HEK293 (cell line): ENCODE data around the gene NEK2.
A peak's percentile ranks its signal among the peaks of the same experiment; 100 is the strongest.

ENCODE experiments used
- EGR2 ChIP-seq: fragments of 450-650 bp; formaldehyde crosslinking; IDR thresholded peaks from 2 replicates; pipeline ENCODE4 v1.5.1; 2016; ENCODE audit warnings: low read depth, missing biosample characterization, missing genetic modification characterization
- ELK4 ChIP-seq: IDR thresholded peaks from 2 replicates; pipeline ENCODE4 v1.6.1; 2011; ENCODE audit warnings: mild to moderate bottlenecking, low read depth, low read length, borderline replicate concordance
- GFI1B ChIP-seq: fragments of 450-650 bp; formaldehyde crosslinking; IDR thresholded peaks from 2 replicates; pipeline ENCODE4 v1.5.1; 2016; ENCODE audit warnings: missing biosample characterization, missing genetic modification characterization
- GLIS2 ChIP-seq: fragments of 450-650 bp; formaldehyde crosslinking; IDR thresholded peaks from 2 replicates; pipeline ENCODE4 v1.5.1; 2016; ENCODE audit warnings: missing biosample characterization, missing genetic modification characterization
- HOXA7 ChIP-seq: sonication (generic); formaldehyde crosslinking; IDR thresholded peaks from 2 replicates; pipeline ENCODE4 v1.8.1; 2022; ENCODE audit warnings: missing genetic modification reagents, borderline replicate concordance
- HOXC10 ChIP-seq: sonication (generic); formaldehyde crosslinking; IDR thresholded peaks from 2 replicates; pipeline ENCODE4 v1.8.1; 2023; ENCODE audit warnings: mild to moderate bottlenecking, missing genetic modification reagents
- RBAK ChIP-seq: fragments of 450-650 bp; formaldehyde crosslinking; IDR thresholded peaks from 2 replicates; pipeline ENCODE4 v1.5.1; 2016; ENCODE audit warnings: missing biosample characterization, missing genetic modification characterization
- ZBTB17 ChIP-seq: fragments of 450-650 bp; formaldehyde crosslinking; IDR thresholded peaks from 2 replicates; pipeline ENCODE4 v1.5.1; 2016; ENCODE audit warnings: missing biosample characterization, missing genetic modification characterization
- ZNF112 ChIP-seq: fragments of 450-650 bp; formaldehyde crosslinking; IDR thresholded peaks from 2 replicates; pipeline ENCODE4 v1.5.0; 2017; ENCODE audit warnings: missing biosample characterization, missing genetic modification characterization
- ZNF132 ChIP-seq: fragments of 450-650 bp; formaldehyde crosslinking; IDR thresholded peaks from 2 replicates; pipeline ENCODE4 v1.5.1; 2017; ENCODE audit warnings: missing biosample characterization, missing genetic modification characterization, borderline replicate concordance
- ZNF16 ChIP-seq: fragments of 450-650 bp; formaldehyde crosslinking; IDR thresholded peaks from 2 replicates; pipeline ENCODE4 v1.5.1; 2016; ENCODE audit warnings: low read depth, missing biosample characterization, missing genetic modification characterization
- ZNF2 ChIP-seq: fragments of 450-650 bp; formaldehyde crosslinking; IDR thresholded peaks from 2 replicates; pipeline ENCODE4 v1.5.1; 2016; ENCODE audit warnings: missing biosample characterization, missing genetic modification characterization
- ZNF324 ChIP-seq: fragments of 450-650 bp; formaldehyde crosslinking; IDR thresholded peaks from 2 replicates; pipeline ENCODE4 v1.5.1; 2016; ENCODE audit warnings: missing biosample characterization, missing genetic modification characterization
- ZNF426 ChIP-seq: fragments of 450-650 bp; formaldehyde crosslinking; IDR thresholded peaks from 2 replicates; pipeline ENCODE4 v1.5.1; 2017; ENCODE audit warnings: missing biosample characterization, missing genetic modification characterization, mild to moderate bottlenecking, inconsistent platforms, moderate library complexity
- ZNF433 ChIP-seq: fragments of 450-650 bp; formaldehyde crosslinking; IDR thresholded peaks from 2 replicates; pipeline ENCODE4 v1.5.1; 2016; ENCODE audit warnings: missing biosample characterization, missing genetic modification characterization, low read depth
- ZNF473 ChIP-seq: fragments of 450-650 bp; formaldehyde crosslinking; IDR thresholded peaks from 2 replicates; pipeline ENCODE4 v1.5.1; 2017; ENCODE audit warnings: missing biosample characterization, missing genetic modification characterization
- ZNF48 ChIP-seq: fragments of 450-650 bp; formaldehyde crosslinking; IDR thresholded peaks from 2 replicates; pipeline ENCODE4 v1.5.1; 2016; ENCODE audit warnings: missing biosample characterization, missing genetic modification characterization
- ZNF530 ChIP-seq: fragments of 450-650 bp; formaldehyde crosslinking; IDR thresholded peaks from 2 replicates; pipeline ENCODE4 v1.5.1; 2016; ENCODE audit warnings: low read depth, missing biosample characterization, missing genetic modification characterization
- ZNF585B ChIP-seq: fragments of 450-650 bp; formaldehyde crosslinking; IDR thresholded peaks from 2 replicates; pipeline ENCODE4 v1.5.1; 2016; ENCODE audit warnings: missing biosample characterization, missing genetic modification characterization
- ZNF610 ChIP-seq: fragments of 450-650 bp; formaldehyde crosslinking; IDR thresholded peaks from 2 replicates; pipeline ENCODE4 v1.5.1; 2016; ENCODE audit warnings: missing biosample characterization, missing genetic modification characterization, borderline replicate concordance
- ZNF768 ChIP-seq: fragments of 450-650 bp; formaldehyde crosslinking; IDR thresholded peaks from 2 replicates; pipeline ENCODE4 v1.5.1; 2018; ENCODE audit warnings: missing biosample characterization, mild to moderate bottlenecking, missing genetic modification characterization
- ZNF776 ChIP-seq: fragments of 450-650 bp; formaldehyde crosslinking; IDR thresholded peaks from 2 replicates; pipeline ENCODE4 v1.5.0; 2017; ENCODE audit warnings: missing biosample characterization, missing genetic modification characterization, borderline replicate concordance
- ZNF830 ChIP-seq: fragments of 450-650 bp; IDR thresholded peaks from 2 replicates; pipeline ENCODE4 v1.5.0; 2018; ENCODE audit warnings: missing biosample characterization, missing genetic modification characterization, low read depth, mild to moderate bottlenecking, moderate library complexity
- TF ChIP-seq, protein P1 (sequence below): fragments of 450-650 bp; formaldehyde crosslinking; IDR thresholded peaks from 2 replicates; pipeline ENCODE4 v1.5.1; 2016; ENCODE audit warnings: missing biosample characterization, missing genetic modification characterization, borderline replicate concordance
- TF ChIP-seq, protein P2 (sequence below): fragments of 450-650 bp; formaldehyde crosslinking; IDR thresholded peaks from 2 replicates; pipeline ENCODE4 v1.5.1; 2016; ENCODE audit warnings: missing biosample characterization, missing genetic modification characterization
- TF ChIP-seq, protein P3 (sequence below): fragments of 450-650 bp; formaldehyde crosslinking; IDR thresholded peaks from 2 replicates; pipeline ENCODE4 v1.5.1; 2017; ENCODE audit warnings: missing biosample characterization, missing genetic modification characterization
- TF ChIP-seq, protein P4 (sequence below): sonication (generic); formaldehyde crosslinking; IDR thresholded peaks from 2 replicates; pipeline ENCODE4 v1.8.1; 2022; ENCODE audit warnings: mild to moderate bottlenecking, moderate library complexity, missing genetic modification reagents
- TF ChIP-seq, protein P5 (sequence below): fragments of 450-650 bp; formaldehyde crosslinking; IDR thresholded peaks from 2 replicates; pipeline ENCODE4 v1.5.1; 2016; ENCODE audit warnings: missing biosample characterization, missing genetic modification characterization

NEK2 gene

GRCh38 chr1:211643324-211644212 is 31.9 kb downstream of the NEK2 start (continued):
- TF ChIP-seq GLIS2 (tag by site-specific recombination) (peak; percentile 44; the same call in 1 of the 2 replicates), ZNF585B (tag by site-specific recombination) (no peak), ZNF112 (tag by site-specific recombination) (no peak), RBAK (tag by site-specific recombination) (no peak), ZNF433 (tag by site-specific recombination) (no peak), EGR2 (tag by site-specific recombination) (no peak), ZNF48 (tag by site-specific recombination) (no peak), ZNF2 (tag by site-specific recombination) (0 out of 2 replicates have a peak, but pooled peaks have one; percentile 20), ZNF530 (no peak), ZNF776 (tag by site-specific recombination) (no peak), GFI1B (tag by site-specific recombination) (no peak), ZNF16 (tag by site-specific recombination) (no peak), ZNF132 (tag by site-specific recombination) (no peak), ZNF768 (tag by site-specific recombination) (no peak), ZNF830 (no peak), ZNF610 (no peak), ZNF426 (no peak), HOXC10 (CRISPR knock-in tag) (no peak), HOXA7 (CRISPR knock-in tag) (no peak), ZNF324 (tag by site-specific recombination) (no peak), ZNF473 (tag by site-specific recombination) (no peak), ELK4 (no peak), ZBTB17 (tag by site-specific recombination) (peak; percentile 65; the same call in 1 of the 2 replicates)
- TF ChIP-seq, protein P1, sequence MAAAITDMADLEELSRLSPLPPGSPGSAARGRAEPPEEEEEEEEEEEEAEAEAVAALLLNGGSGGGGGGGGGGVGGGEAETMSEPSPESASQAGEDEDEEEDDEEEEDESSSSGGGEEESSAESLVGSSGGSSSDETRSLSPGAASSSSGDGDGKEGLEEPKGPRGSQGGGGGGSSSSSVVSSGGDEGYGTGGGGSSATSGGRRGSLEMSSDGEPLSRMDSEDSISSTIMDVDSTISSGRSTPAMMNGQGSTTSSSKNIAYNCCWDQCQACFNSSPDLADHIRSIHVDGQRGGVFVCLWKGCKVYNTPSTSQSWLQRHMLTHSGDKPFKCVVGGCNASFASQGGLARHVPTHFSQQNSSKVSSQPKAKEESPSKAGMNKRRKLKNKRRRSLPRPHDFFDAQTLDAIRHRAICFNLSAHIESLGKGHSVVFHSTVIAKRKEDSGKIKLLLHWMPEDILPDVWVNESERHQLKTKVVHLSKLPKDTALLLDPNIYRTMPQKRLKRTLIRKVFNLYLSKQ (tag by site-specific recombination): no peak
- TF ChIP-seq, protein P2, sequence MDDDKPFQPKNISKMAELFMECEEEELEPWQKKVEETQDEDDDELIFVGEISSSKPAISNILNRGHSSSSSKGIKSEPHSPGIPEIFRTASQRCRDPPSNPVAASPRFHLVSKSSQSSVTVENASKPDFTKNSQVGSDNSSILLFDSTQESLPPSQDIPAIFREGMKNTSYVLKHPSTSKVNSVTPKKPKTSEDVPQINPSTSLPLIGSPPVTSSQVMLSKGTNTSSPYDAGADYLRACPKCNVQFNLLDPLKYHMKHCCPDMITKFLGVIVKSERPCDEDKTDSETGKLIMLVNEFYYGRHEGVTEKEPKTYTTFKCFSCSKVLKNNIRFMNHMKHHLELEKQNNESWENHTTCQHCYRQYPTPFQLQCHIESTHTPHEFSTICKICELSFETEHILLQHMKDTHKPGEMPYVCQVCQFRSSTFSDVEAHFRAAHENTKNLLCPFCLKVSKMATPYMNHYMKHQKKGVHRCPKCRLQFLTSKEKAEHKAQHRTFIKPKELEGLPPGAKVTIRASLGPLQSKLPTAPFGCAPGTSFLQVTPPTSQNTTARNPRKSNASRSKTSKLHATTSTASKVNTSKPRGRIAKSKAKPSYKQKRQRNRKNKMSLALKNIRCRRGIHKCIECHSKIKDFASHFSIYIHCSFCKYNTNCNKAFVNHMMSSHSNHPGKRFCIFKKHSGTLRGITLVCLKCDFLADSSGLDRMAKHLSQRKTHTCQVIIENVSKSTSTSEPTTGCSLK: no peak
- TF ChIP-seq, protein P3, sequence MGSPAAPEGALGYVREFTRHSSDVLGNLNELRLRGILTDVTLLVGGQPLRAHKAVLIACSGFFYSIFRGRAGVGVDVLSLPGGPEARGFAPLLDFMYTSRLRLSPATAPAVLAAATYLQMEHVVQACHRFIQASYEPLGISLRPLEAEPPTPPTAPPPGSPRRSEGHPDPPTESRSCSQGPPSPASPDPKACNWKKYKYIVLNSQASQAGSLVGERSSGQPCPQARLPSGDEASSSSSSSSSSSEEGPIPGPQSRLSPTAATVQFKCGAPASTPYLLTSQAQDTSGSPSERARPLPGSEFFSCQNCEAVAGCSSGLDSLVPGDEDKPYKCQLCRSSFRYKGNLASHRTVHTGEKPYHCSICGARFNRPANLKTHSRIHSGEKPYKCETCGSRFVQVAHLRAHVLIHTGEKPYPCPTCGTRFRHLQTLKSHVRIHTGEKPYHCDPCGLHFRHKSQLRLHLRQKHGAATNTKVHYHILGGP (tag by site-specific recombination): no peak
- TF ChIP-seq, protein P4, sequence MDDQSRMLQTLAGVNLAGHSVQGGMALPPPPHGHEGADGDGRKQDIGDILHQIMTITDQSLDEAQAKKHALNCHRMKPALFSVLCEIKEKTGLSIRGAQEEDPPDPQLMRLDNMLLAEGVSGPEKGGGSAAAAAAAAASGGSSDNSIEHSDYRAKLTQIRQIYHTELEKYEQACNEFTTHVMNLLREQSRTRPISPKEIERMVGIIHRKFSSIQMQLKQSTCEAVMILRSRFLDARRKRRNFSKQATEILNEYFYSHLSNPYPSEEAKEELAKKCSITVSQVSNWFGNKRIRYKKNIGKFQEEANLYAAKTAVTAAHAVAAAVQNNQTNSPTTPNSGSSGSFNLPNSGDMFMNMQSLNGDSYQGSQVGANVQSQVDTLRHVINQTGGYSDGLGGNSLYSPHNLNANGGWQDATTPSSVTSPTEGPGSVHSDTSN: no peak
- TF ChIP-seq, protein P5, sequence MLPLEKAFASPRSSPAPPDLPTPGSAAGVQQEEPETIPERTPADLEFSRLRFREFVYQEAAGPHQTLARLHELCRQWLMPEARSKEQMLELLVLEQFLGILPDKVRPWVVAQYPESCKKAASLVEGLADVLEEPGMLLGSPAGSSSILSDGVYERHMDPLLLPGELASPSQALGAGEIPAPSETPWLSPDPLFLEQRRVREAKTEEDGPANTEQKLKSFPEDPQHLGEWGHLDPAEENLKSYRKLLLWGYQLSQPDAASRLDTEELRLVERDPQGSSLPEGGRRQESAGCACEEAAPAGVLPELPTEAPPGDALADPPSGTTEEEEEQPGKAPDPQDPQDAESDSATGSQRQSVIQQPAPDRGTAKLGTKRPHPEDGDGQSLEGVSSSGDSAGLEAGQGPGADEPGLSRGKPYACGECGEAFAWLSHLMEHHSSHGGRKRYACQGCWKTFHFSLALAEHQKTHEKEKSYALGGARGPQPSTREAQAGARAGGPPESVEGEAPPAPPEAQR (tag by site-specific recombination): no peak
